GM21526 (cell line): Measurements from ENCODE around the gene SSX2IP.
"Not testable (repeated sequence)": the region's sequence is repeated elsewhere in the genome, so short reads cannot be mapped to it uniquely, and the experiment has no call there.

Experiments used
- ATAC-seq: cut with Tn5 transposase; IDR thresholded peaks from one replicate; pipeline ENCODE4 v1.9.1; 2021; ENCODE audit warnings: moderate library complexity; ENCODE audit not compliant: unreplicated experiment, low FRiP score

SSX2IP gene

GRCh38 chr1:84682047-84682446 lies 8.2 kb downstream of the SSX2IP start:
- no peak for ATAC-seq

- ATAC-seq, result no peak
These were observed 12.7 kb downstream of the SSX2IP start for GRCh38 chr1:84677415-84678099.

GRCh38 chr1:84675631-84676030 lies 14.6 kb downstream of the SSX2IP start:
- ATAC-seq, result no peak

GRCh38 chr1:84675106-84675505 lies 15.2 kb downstream of the SSX2IP start:
- no peak for ATAC-seq

GRCh38 chr1:84674705-84675104 lies 15.6 kb downstream of the SSX2IP start:
- no peak for ATAC-seq

- no peak for ATAC-seq
These were observed 16.2 kb downstream of the SSX2IP start for GRCh38 chr1:84674021-84674420.

GRCh38 chr1:84672080-84672854 lies 18.0 kb downstream of the SSX2IP start:
- ATAC-seq, result no peak

GRCh38 chr1:84669831-84670230 lies 20.4 kb downstream of the SSX2IP start:
- no peak for ATAC-seq

- no peak for ATAC-seq
These were observed 22.1 kb downstream of the SSX2IP start for GRCh38 chr1:84668185-84668584.

- ATAC-seq, result no peak
These were observed 24.5 kb downstream of the SSX2IP start for GRCh38 chr1:84665703-84666317.

GRCh38 chr1:84653130-84653677 lies 37.1 kb downstream of the SSX2IP start:
- ATAC-seq, result no peak

- ATAC-seq, result no peak
These were observed 45.8 kb downstream of the SSX2IP start for GRCh38 chr1:84644472-84644871.

GRCh38 chr1:84643183-84643582 lies 47.1 kb downstream of the SSX2IP start:
- ATAC-seq, result no peak

- ATAC-seq, result no peak
These were observed 47.5 kb downstream of the SSX2IP start for GRCh38 chr1:84642774-84643173.

- not testable (repeated sequence) for ATAC-seq
These were observed 50.5 kb downstream of the SSX2IP start for GRCh38 chr1:84639731-84640130.

- no peak for ATAC-seq
These were observed 54.8 kb downstream of the SSX2IP start for GRCh38 chr1:84635429-84635828.

GRCh38 chr1:84634536-84635205 lies 55.6 kb downstream of the SSX2IP start:
- ATAC-seq, result no peak

- no peak for ATAC-seq
These were observed 57.4 kb downstream of the SSX2IP start for GRCh38 chr1:84632673-84633434.

GRCh38 chr1:84632137-84632536 lies 58.1 kb downstream of the SSX2IP start:
- ATAC-seq, result no peak

GRCh38 chr1:84624876-84625275 lies 65.4 kb downstream of the SSX2IP start:
- ATAC-seq, result no peak
